Measurements from ENCODE around the gene RPS21.

DNA sequence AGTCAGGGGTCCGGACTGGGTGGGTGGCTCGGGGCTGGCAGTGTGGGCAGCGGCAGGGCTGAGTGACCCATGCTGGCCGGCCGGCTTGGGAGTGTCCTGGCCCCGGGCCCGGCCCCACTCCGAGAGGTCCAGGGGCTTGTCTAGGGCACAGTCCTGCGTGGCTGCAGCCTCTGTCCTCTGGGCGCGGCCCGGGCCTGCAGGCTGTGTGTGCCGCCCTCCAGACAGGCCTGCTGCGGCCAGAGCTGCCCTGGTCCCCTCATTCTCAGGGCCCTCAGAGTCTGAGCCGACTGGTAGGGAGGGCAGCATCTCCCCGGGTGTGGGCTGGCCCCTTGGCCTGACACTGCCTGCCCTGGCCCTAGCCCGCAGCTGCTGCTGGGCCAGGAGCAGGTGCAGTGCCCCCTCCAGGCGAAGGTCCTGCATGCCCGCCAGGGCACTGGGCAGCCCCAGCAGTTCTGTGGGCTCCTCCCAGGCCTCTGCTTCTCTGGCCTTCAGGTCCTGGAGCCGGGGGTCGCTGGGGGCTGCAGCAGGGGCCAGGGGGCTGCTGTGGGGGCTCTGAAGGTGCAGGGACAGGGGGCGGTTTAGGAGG, 27.1 kb downstream of the RPS21 start:
- TF ChIP-seq, protein P1, sequence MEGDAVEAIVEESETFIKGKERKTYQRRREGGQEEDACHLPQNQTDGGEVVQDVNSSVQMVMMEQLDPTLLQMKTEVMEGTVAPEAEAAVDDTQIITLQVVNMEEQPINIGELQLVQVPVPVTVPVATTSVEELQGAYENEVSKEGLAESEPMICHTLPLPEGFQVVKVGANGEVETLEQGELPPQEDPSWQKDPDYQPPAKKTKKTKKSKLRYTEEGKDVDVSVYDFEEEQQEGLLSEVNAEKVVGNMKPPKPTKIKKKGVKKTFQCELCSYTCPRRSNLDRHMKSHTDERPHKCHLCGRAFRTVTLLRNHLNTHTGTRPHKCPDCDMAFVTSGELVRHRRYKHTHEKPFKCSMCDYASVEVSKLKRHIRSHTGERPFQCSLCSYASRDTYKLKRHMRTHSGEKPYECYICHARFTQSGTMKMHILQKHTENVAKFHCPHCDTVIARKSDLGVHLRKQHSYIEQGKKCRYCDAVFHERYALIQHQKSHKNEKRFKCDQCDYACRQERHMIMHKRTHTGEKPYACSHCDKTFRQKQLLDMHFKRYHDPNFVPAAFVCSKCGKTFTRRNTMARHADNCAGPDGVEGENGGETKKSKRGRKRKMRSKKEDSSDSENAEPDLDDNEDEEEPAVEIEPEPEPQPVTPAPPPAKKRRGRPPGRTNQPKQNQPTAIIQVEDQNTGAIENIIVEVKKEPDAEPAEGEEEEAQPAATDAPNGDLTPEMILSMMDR (IDR thresholded peaks at IDR 0.05): no peak
- no peak for TF ChIP-seq POLR2A (IDR thresholded peaks at IDR 0.05)

Data from heart left ventricle (tissue), 13 donors.